GM18868 (cell line): ENCODE results near the gene NPHS1.
"Not testable (repeated sequence)": the region's sequence is repeated elsewhere in the genome, so short reads cannot be mapped to it uniquely, and the experiment has no call there.

Experiments used
- ATAC-seq: cut with Tn5 transposase; IDR thresholded peaks from one replicate; pipeline ENCODE4 v1.9.1; 2021; ENCODE audit warnings: mild to moderate bottlenecking, moderate library complexity; ENCODE audit not compliant: unreplicated experiment

NPHS1 gene

DNA sequence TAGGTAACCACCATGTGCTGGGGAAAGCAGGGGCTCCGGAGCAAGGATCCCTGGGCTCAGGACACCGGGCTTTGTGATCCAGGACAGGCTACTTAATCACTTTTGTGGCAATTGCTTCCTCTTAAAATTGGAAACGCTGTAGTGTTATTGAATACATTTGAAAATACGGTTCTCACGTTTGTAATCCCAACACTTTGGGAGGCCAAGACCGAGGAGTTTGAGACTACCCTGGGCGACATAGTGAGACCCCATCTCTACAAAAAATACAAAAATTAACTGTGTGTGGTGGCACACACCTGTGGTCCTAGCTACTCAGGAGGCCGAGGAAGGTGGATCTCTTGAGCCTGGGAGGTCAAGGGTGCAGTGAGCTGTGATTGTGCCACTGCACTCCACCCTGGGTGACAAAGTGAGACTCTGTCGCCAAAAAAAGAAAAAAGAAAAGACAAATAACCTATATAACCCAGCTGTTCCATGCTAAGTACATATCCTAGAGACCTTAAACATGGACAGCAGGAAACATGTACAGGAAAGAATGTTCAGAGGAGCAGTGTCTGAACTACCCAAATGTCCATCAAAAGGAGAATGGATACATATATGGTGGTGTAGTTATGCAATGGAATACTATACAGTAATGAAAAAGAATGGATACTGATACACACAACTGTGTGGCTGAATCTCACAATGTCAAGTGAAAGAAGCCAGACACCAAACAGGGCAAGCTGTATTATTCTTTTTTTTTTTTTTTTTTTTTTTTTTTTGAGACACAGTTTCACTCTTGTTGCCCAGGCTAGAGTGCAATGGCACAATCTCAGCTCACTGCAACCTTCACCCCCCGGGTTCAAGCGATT lies 39.0 kb downstream of the NPHS1 start:
- no peak for ATAC-seq

DNA sequence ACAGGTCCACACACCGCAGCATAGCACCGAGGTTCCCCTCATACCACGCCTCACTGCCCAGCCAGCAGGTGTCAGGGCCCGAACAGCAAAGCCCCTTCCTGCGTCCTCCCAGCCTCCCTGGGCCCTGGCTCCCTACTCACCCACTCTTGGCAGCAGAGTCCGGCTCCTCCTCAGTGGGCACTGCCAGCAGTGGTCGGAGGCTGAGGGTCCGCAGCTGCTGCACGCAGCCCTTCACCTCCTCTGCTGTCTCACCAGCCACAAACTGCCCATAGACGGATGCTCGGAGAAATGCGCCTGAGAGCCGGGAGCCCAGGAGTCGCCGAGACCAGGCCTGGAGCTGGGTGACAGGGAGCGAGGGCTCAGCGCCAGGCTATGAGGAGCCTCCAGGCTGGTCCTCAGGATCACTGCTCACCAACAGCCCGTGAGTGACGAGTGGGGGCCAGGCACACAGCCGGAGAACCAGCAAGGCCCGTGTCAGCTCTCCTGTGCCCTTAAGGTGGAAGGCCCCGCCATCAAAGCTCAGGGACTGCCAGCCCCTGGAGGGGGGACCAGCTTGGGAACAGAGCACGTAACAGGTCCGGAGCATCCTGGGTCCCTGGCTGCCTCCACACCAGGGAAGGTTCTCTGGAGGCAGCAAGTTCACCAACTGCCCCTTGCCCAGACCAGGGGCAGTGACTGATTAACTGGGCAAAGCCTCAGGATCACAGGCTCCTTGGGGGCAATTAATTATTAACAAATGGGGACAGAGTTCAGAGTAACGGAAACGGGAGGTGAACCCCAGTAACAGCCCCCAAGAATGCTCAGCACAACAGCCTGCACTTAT lies 39.9 kb downstream of the NPHS1 start, which contains the start of gene PRODH2:
TSS of gene PRODH2 (minus strand) at position 626 of the 823 bp plus-strand sequence. CDS start at position 586, 40 bp downstream.
- ATAC-seq = no peak

DNA sequence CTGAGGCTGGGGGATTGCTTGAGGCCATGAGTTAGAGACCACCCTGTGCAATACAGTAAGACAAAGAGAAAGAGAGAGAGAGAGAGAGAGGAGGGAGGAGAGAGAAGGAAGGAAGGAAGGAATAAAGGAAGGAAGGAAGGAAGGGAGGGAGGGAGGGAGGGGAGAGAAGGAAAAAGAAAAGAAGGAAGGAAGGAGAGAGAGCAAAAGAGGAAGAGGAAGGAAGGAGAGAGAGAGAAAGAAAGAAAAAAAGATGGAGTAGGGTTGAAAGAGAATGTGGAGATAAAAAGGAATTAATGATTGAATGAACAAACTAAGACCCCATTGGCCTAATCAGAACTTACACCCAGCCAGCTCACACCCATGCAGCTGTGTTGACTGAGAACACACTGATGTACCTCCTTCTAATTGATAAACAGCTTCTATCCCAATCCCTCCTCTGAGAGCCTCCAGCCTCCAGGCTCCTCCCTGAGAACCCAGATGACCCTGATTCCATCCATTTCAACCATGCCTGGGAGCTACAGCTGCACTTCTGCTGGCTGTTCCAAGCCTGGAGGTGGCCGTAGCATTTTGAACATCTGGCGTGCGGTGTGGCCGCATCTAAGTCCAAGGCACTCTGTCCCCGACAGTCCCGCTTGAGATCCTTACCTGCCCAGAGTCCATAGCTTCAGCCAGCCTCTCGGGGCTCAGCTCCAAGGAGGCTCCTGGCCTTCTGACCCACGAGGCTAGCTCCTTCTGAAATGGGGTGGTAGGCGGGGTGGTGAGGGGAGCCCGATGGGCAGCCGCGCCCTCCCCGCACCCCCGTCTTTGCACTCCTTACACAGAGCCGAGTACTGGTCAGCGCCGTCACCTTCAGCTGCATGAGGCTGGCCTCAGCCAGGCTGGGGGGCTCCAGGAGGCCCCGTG lies 40.7 kb downstream of the NPHS1 start:
- ATAC-seq = no peak

DNA sequence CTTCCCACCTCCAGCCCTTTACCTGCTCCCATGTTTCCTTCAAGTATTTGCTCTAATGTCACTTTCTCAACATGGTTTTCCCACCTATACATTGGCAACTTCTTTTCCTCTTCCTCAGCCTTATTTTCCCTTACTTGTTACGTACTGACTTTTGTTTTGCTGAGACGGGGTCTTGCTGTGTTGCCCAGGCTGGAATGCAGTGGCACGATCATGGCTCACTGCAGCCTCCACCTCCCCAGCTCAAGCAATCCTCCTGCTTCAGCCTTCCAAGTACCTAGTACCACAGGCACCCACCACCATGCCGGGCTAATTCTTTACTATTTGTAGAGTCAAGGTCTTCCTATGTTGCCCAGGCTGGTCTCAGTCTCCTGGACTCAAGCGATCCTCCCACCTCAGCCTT lies 44.7 kb downstream of the NPHS1 start:
- no peak for ATAC-seq

DNA sequence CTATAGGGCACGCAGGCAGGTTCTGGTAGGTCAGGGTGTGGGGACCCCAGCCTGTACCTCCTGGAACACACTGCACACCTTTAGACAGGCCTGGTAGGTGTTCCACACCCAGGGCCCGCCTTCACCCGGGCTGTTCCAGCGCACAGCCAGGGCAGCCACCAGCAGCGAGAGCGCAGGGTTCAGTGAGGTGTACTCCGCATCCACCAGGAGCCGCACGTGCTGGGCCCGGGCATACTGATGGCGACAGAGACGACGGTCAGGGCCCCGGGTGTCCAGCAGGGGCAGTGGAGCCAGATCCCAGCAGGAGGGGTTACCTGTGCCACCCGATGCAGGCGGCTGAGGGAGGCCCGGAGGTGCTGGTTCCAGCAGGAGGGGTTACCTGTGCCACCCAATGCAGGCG lies 45.7 kb downstream of the NPHS1 start:
- ATAC-seq = no peak

DNA sequence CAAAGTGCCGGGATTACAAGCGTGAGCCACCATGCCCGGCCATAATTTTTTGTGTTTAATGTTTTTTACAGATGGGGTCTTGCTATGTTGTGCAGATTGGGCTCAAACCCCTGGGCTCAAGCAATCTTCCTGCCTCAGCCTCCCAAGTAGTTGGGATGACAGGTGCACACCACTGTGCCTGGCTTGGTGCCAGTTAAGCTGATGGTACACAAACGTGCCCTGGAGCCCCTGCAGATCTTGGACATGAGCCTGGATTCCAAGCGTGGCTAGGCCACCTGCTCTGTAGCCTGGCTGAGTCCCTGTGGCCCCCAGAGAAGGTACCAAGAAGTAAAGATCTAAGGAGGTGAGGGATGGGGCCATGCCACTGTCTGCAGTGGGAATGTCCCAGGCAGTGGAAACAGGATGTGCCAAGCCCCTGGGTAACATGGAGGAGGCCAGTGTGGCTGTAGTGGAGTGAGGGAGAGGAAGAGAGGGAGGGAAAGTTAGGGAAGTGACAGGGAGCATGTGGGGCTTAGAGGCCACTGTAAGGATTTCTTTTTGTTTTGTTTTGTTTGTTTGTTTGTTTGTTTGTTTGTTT lies 46.7 kb downstream of the NPHS1 start:
- no peak for ATAC-seq

DNA sequence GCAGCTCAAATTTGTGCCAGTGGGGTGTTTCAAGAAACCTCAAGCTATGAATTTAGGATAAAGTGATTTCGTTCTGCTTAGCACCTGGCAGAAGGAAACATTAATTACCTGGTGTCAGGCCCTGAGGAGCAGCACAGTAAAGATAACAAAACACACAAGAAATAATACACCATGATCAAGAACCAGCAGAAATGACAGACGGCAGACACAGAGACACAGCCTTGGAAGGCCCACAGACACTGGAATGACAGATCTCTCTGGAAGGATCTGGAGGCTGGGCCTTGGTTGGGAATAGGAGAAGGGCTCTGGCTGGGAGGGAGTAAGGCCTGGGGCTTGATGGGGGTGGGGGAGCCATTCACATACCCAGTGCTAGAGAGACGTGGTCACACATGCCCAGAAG lies 50.5 kb downstream of the NPHS1 start:
- ATAC-seq = no peak

DNA sequence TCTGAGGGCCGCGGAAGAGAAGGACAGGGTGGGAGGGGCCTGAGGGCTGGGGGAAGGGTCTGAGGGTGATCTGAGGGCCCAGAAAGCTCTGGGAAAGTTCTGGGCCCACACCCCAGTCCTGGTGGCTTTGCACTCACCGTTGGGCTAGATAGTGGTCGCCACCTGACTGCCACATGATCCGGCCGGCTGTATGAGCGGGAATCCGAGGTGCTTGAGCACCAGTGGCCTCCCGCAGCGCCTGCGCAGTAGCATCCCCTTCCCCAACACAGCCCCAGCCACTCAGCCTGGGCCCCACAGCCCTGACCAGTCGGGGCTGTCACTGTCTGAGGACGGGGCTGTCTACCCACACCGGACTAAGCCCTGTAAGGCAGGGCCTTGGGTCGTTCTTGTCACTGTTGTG lies 54.6 kb downstream of the NPHS1 start:
- no peak for ATAC-seq

DNA sequence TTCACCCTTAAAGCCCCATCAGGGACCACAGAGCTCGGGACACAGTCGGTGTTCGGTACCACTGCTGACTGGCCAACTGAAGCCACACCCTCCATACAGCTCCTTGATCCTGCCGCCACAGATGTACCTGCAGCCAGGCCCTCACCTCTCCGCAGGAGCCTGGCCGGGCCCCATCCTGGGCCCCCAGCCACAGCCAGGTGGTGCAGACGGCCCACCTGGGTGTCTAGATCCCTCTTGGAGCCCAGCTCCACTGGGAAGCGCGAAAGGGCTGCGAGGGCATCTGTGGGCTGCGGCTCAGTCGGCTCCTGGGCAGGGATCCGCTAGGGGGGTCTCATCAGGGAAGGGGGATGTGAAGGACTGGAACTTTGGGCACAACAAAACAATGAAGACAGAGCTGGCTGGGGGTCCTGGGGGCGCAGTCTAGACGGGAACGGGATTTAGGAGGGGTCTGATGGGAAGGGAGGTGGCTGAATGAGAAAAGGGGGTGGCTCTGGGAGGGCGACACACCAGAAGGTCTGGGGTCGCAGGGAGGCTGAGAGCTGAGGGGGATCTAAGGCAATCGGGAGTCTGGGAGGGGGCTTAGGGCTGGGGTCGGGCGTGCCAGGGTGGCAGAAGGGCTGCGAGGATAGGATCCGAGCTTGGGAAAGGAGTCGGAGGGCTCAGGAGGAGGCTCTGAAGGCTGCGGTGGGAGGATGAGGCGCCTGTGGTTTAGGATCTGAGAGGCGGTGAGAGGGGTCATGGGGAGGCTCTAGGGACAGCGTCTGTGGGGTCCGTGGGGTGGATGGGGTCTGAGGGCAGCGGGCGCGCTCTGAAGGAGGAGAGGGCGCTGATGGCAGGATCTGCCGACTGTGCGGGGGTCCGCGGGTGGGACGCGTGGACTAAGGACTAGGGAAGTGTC lies 55.4 kb downstream of the NPHS1 start:
- no peak for ATAC-seq

DNA sequence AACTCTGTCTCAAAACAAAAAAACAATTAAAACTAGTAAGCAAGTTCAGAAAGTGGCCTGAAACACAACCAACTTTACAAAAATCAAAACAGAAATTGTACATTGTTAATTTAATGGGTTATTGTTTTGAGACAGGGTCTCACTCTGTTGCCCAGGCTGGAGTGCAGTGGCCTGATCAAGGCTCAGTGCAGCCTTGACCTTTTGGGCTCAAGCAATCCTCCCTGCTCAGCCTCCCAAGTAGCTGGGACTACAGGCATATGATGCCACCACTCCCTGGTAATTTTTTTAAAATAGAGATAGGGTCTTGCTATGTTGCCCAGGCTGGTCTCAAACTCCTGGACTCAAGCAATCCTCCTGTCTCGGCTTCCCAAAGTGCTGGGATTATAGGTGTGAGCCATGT lies 56.7 kb downstream of the NPHS1 start:
- not testable (repeated sequence) for ATAC-seq

DNA sequence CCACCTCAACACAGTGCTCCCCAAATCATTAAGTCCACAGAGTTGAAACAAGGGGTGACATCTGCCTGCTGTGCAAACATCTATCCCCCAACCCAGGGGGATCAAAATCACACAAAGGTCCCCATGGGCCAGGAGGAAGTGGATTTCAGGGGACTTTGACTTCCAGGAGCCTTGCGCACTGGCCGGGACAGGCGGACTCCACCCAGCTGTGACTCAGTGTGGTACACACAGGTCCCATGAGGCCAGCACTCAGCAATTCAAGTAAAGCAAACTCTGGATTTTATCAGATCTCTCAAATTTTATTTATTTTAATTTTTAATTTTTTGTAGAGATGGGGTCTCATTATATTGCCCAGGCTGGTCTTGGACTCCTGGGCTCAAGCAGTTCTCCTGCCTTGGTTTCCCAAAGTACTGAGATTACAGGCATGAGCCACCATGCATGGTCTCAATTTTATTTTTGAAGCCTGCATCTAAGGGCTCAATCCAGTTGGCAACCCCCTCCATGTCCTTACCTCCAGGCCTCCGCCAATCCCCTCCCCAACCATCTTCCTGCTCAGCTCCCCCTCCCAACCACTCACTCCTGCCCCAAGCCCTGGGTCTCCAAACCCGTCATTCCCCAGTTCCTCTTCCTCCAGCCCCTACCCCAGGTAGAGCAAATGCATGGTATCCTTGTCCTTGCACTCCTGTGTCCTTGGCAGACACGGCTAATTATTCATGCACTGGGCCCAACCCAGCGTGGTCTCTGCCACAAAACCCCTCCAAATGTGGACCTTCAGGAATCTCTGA lies 58.7 kb downstream of the NPHS1 start:
- ATAC-seq = no peak

DNA sequence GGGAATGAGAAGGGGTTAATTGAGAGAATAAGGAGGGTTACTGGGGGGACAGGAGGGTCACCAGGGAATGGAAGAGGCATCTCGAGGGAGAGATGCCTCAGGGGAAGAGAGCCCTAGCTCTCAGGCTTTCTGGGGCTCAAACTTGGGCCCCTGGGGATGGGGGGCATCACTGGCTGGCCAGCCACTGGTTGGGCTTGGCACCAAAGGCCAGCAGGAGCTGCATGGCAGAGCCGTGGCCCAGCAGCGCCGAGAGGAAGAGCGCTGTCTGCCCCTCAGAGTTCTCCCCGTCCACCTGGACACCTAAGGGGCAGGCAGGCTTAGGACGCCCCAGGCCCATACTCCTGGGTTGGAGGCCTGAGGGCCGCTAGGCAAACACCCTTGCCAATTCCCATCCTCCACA lies 59.4 kb downstream of the NPHS1 start:
- ATAC-seq = no peak

DNA sequence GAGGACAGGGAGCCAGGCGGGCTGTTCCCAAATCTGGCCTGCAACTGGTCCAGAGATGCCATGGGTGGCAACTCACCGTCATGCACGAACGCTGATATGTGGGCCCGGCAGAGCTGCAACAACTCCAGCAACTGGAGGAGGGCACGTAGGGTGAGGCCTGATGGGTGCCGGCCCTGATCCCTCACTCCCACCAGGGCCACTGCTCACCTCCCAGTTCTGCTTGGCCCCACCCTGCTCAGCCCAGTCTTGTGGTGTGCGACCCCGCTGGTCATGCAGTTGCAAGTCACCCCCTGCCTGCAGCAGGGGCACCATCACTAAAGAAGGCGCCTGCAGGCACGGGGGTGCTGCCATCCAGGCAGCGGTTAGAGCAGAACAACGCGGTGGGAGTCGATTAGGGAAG lies 60.0 kb downstream of the NPHS1 start:
- no peak for ATAC-seq

DNA sequence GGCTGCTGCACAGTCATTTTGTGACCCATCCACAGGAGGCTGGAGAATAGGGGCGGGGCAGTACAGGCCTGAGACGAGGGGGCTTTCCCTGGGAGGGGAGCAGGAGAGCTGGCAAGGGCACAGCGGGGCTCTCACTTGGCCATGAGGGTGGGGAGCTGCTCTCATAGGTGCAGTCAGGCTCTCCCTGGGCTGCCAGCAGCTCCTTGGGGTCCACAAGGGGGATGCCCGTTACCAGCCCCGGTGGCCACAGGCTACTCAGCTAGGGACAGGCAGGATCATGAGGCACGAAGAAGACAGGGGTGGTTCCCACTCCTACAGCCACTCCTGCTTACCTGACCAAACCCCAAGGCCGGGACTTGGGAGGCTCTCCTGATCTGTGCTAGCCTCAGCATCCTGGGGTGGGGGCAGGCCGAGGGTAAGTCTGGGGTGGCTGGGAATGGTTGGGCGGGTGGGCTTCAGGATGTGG lies 60.5 kb downstream of the NPHS1 start:
- no peak for ATAC-seq

DNA sequence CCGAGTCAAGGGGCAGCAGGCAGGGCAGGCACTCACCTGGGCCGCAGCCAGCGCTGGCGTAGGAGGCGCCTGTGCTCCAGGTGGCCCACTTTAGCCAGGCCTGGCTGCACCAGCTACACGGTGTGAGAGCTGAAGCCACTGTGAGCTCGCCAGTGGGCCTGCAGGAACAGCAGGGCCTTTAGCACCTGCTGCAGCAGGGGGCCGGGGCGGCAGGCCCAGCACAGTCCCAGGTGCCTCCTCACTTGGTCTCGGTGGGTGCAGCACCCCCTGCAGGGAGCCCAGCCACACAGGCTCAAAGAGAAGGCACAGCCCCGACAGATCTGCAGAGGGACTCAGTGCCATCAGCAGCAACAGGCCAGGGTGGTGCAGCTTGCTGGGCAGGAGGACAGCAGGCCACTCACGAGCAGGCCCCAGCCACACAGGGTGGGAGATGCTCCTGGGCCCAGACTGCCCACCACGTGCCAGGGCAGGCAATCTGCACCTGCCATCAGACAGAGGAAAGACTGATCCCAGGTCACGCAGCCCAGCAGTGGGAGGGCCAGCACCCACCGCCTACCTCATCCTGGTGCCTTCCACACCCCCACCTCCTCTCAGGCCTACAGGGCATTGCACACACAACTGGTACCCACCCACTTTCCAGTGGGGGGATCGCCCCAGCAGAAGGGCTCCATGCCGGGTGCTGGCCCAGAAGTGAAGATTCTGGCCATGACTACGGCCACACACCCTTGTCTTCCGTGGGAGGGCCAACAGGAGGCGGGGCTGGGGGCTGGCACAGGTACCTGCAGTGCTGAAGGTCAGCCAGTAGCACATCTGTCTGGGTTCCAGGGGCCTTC lies 61.1 kb downstream of the NPHS1 start:
- ATAC-seq = no peak

DNA sequence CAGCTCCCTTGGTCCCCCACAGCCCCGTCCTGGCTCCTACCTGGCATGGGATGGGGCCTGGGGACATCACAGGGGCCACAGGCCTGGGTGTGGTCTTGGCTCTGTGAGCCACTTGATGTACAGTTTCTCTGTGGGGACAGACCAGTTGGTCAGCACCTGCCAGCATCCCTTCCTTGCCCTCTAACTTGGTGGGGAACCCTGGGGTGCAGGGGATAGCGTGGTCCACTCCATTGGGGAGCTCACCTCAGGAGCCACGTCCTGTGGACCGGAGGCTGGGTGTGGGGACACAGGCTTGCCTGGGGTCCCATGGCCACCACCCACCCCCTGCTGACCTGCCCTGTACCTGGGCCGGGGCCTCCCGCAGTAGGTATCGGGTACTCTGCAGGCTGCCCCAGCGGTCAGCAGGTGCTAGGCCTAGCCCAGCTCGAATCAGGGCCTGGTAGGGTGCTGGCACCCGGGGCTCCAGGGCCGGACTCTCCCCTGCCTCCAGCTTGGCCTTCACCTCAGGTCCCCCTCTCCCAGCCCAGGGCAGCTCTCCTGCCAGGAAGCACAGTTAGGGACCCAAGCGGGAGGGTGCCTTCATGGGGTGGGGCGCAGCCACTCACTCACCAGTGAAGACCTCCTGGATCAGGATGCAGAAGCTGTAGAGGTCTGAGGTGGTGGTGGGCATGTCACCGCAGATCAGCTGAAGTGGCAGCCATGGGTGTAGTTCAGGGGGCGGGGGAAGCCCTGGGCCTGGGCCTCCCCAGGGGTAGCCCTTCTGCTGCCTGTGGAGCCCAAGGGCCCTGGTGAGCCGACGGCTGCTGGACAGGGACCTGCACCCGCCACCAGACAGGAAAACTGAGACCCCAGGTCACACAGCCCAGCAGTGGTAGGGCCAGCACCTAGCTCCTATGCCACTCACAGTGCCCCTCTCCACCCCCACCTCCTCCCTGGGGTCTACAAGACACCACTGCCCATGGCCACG lies 62.0 kb downstream of the NPHS1 start:
- ATAC-seq = no peak
